ENCODE results near the gene OTOG.

DNA sequence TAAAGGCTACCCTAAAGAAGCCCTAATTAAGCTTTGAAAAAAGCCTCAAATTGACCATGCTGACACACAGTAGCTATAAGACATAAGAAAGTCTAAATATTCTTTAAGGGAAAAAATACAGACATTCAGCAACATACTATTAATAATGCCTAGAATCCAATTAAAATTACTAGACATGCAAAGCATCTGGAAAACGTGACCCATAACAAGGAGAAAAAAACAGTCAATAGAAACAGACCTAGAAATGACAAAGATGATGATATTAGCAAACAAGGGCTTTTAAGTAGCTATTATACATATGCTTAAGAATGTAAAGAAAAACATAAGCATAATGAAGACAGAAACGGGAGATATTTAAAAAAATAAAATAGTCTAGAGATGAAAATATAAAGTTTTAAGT, 108.6 kb downstream of the OTOG start:
- TF ChIP-seq, protein P1, sequence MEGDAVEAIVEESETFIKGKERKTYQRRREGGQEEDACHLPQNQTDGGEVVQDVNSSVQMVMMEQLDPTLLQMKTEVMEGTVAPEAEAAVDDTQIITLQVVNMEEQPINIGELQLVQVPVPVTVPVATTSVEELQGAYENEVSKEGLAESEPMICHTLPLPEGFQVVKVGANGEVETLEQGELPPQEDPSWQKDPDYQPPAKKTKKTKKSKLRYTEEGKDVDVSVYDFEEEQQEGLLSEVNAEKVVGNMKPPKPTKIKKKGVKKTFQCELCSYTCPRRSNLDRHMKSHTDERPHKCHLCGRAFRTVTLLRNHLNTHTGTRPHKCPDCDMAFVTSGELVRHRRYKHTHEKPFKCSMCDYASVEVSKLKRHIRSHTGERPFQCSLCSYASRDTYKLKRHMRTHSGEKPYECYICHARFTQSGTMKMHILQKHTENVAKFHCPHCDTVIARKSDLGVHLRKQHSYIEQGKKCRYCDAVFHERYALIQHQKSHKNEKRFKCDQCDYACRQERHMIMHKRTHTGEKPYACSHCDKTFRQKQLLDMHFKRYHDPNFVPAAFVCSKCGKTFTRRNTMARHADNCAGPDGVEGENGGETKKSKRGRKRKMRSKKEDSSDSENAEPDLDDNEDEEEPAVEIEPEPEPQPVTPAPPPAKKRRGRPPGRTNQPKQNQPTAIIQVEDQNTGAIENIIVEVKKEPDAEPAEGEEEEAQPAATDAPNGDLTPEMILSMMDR (IDR thresholded peaks at IDR 0.05; ENCODE audit: low read depth, low read length): no peak
- TF ChIP-seq POLR2A (IDR thresholded peaks at IDR 0.05; ENCODE audit: extremely low read depth, insufficient read length) (no peak), MYC (IDR thresholded peaks at IDR 0.05; ENCODE audit: low read depth, low read length) (no peak)

Data from NB4 (cell line).